Uterus (tissue), 2 donors: ENCODE results near the gene FNBP1L.

ENCODE experiments used
- CTCF ChIP-seq, 4 experiments: fragments of 200-600 bp in 2 of 4; fragments of 450-650 bp in 2 of 4; sonication (generic) in 2 of 4; IDR thresholded peaks; one replicate each; pipeline ENCODE4 v1.5.1; 2016 to 2019; ENCODE audit warnings: antibody characterized with exemption in 4 of 4, mild to moderate bottlenecking in 2 of 4, moderate library complexity in 1 of 4
- POLR2A ChIP-seq, 2 donors: fragments of 450-650 bp; IDR thresholded peaks; one replicate each; pipeline ENCODE4 v1.6.1; 2016; ENCODE audit warnings: antibody characterized with exemption in 2 of 2, mild to moderate bottlenecking in 1 of 2, moderate library complexity in 1 of 2

- no peak for TF ChIP-seq POLR2A (IDR thresholded peaks at IDR 0.05)
- no peak for TF ChIP-seq CTCF (IDR thresholded peaks at IDR 0.05)
Measured at GRCh38 chr1:93537396-93537795, 89.5 kb downstream of the FNBP1L start.
